ENCODE results near the gene NECTIN2.

DNA sequence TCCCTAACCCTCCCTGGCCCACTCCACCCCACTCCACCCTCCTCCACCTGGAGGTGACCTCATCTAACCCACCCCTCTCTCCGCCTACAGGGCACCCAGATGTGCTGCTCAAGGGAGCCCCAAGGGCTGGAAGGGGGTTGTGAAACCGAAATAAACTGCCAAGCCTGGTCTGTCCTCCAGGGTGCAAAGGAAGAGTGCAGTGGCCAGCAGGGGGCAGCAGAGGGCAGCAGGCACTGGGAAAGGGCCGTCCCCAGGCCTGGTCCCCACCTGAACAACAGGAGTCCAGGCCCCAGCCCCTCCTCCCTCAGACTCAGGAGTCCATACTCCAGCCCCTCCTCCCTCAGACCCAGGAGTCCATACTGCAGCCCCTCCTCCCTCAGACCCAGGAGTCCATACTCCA is 45.6 kb upstream of the NECTIN2 start:
- TF ChIP-seq, protein P1, sequence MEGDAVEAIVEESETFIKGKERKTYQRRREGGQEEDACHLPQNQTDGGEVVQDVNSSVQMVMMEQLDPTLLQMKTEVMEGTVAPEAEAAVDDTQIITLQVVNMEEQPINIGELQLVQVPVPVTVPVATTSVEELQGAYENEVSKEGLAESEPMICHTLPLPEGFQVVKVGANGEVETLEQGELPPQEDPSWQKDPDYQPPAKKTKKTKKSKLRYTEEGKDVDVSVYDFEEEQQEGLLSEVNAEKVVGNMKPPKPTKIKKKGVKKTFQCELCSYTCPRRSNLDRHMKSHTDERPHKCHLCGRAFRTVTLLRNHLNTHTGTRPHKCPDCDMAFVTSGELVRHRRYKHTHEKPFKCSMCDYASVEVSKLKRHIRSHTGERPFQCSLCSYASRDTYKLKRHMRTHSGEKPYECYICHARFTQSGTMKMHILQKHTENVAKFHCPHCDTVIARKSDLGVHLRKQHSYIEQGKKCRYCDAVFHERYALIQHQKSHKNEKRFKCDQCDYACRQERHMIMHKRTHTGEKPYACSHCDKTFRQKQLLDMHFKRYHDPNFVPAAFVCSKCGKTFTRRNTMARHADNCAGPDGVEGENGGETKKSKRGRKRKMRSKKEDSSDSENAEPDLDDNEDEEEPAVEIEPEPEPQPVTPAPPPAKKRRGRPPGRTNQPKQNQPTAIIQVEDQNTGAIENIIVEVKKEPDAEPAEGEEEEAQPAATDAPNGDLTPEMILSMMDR (IDR thresholded peaks at IDR 0.05; ENCODE audit: low read depth, low read length, poor library complexity, severe bottlenecking): peak; percentile 89
- no peak for TF ChIP-seq EZH2phosphoT487 (IDR thresholded peaks at IDR 0.05; ENCODE audit: borderline replicate concordance, low read length)
